PC-3 (cell line): Measurements from ENCODE around the gene C11orf71. TPM values are rescaled to one million over a fixed set of nuclear protein-coding genes. Genes with fewer than 3 reads are reported as not detected.

Experiments
- ATAC-seq: fragments of 200-7000 bp; cut with Tn5 transposase; 2 replicates; pipeline ENCODE4 v1.9.1; 2020; ENCODE audit warnings: mild to moderate bottlenecking, moderate library complexity
- BruUV-seq: library from RNA; stranded (reverse); fragments of 400-500 nt; replicated peaks from 2 replicates; lab custom pipeline; 2021; lab: Mats Ljungman, UMichigan
- CTCF ChIA-PET: fragments of 300-600 bp; sonication (Branson Sonifier 250); formaldehyde crosslinking; loops from one replicate; lab custom pipeline; 2022; ENCODE audit warnings: antibody characterized with exemption; lab: Charles Lee
- POLR2A ChIA-PET: fragments of 300-600 bp; sonication (Branson Sonifier 250); formaldehyde crosslinking; loops from one replicate; lab custom pipeline; 2022; ENCODE audit warnings: antibody characterized with exemption; ENCODE audit not compliant: unreplicated experiment; lab: Charles Lee
- DNase-seq: peaks from one replicate; pipeline ENCODE4 v3.0.0-alpha.2; 2015
- H2AFZ ChIP-seq: fragments of 300-600 bp; sonication (generic); 2 replicates; pipeline ENCODE4 v1.6.0; 2016; ENCODE audit warnings: antibody characterized with exemption, low read length
- H3F3A ChIP-seq: fragments of 300-600 bp; sonication (generic); one replicate; pipeline ENCODE4 v1.6.0; 2017; ENCODE audit warnings: antibody characterized with exemption, low read length, control low read depth, mild to moderate bottlenecking; ENCODE audit not compliant: unreplicated experiment
- H3K27ac ChIP-seq: fragments of 300-600 bp; sonication (generic); 2 replicates; pipeline ENCODE4 v1.5.1; 2016; ENCODE audit warnings: mild to moderate bottlenecking, low read length
- H3K27me3 ChIP-seq: fragments of 300-600 bp; sonication (generic); 2 replicates; pipeline ENCODE4 v1.6.1; 2016; ENCODE audit warnings: low read length, mixed read lengths
- H3K36me3 ChIP-seq: fragments of 300-600 bp; sonication (generic); 2 replicates; pipeline ENCODE4 v1.6.1; 2016; ENCODE audit warnings: low read depth, mixed run types, low read length, mixed read lengths
- H3K4me1 ChIP-seq: fragments of 300-600 bp; sonication (generic); 2 replicates; pipeline ENCODE4 v1.5.1; 2016; ENCODE audit warnings: low read length; ENCODE audit not compliant: insufficient read depth
- H3K4me2 ChIP-seq: fragments of 300-600 bp; sonication (generic); 2 replicates; pipeline ENCODE4 v1.6.0; 2016; ENCODE audit warnings: low read length
- H3K4me3 ChIP-seq: fragments of 300-600 bp; sonication (generic); 2 replicates; pipeline ENCODE4 v1.5.1; 2016; ENCODE audit warnings: mild to moderate bottlenecking, low read length, mixed read lengths
- H3K79me2 ChIP-seq: fragments of 300-600 bp; sonication (generic); 2 replicates; pipeline ENCODE4 v1.6.1; 2017; ENCODE audit warnings: low read length, mixed read lengths
- H3K9ac ChIP-seq: fragments of 300-600 bp; sonication (generic); 2 replicates; pipeline ENCODE4 v1.6.0; 2016; ENCODE audit warnings: mild to moderate bottlenecking, low read length
- H3K9me2 ChIP-seq: fragments of 300-600 bp; sonication (generic); replicated peaks from 2 replicates; pipeline ENCODE4 v1.6.1; 2016; ENCODE audit warnings: mixed run types, low read length, mixed read lengths
- H3K9me3 ChIP-seq: fragments of 300-600 bp; sonication (generic); 2 replicates; pipeline ENCODE4 v1.6.1; 2016; ENCODE audit warnings: low read length, mixed read lengths
- H4K20me1 ChIP-seq: fragments of 300-600 bp; sonication (generic); 2 replicates; pipeline ENCODE4 v1.6.1; 2016; ENCODE audit warnings: low read length, mixed read lengths
- EZH2 ChIP-seq: fragments of 300-600 bp; sonication (generic); IDR thresholded peaks from one replicate; pipeline ENCODE4 v1.6.1; 2017; ENCODE audit warnings: antibody characterized with exemption, mild to moderate bottlenecking, low read length; ENCODE audit not compliant: unreplicated experiment
- EZH2phosphoT487 ChIP-seq: fragments of 300-600 bp; sonication (generic); IDR thresholded peaks from 2 replicates; pipeline ENCODE4 v1.6.1; 2018; ENCODE audit warnings: mild to moderate bottlenecking, antibody characterized with exemption, low read length, borderline replicate concordance
- intact Hi-C: fragments of 100-400 bp; cut with micrococcal nuclease; formaldehyde crosslinking; loops from 2 replicates; pipeline ENCODE4 v1.9.0; 2023
- total RNA-seq: library from RNA; depleted of rRNA; stranded (reverse); fragments of >200 nt; gene quantifications from 2 replicates; pipeline ENCODE4 v1.2.3, GENCODE V29; 2014
- TF ChIP-seq, protein P1 (sequence below): fragments of 300-600 bp; sonication (generic); conservative IDR thresholded peaks from 2 replicates; pipeline ENCODE4 v1.5.1; 2017; ENCODE audit warnings: antibody characterized with exemption, low read depth, mild to moderate bottlenecking, low read length

C11orf71 gene
- total RNA-seq, 1 experiment from 2014 or later, result 8.1 TPM

DNA sequence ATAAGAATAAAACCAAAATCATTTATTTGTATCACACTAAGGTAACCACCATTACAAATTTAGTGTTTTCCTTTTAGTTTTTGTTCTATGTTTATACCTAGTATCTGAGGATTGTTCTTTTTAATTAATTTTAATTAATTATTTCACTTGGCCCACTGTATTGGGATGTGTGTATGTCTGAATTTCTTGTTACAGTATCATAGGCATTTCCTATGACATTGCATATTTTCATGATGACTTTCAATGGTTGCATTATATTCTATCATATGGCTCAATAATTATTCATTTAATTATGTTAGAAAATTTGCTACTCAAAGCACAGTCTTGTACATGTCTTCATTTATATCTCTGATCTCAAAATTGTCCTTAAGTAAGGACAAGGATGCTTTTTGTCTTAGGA, 41.0 kb downstream of the C11orf71 start:
- H3F3A ChIP-seq, result no peaks in the 10 kb centered on the region
- no peaks in the 10 kb centered on the region for H3K27me3 ChIP-seq
- H2AFZ ChIP-seq, result no peak overlapping the region
- peaks cover 5% of the 10 kb centered on the region; the same call in 1 of the 2 replicates for H3K4me1 ChIP-seq
- no peak overlapping the region for H3K9ac ChIP-seq
- no peaks in the 10 kb centered on the region for H3K36me3 ChIP-seq
- intact Hi-C loops, result no loop called here
- DNase-seq, result no peak
- no peaks in the 10 kb centered on the region for H3K79me2 ChIP-seq
- POLR2A ChIA-PET, result no interaction called here
- TF ChIP-seq, protein P1, sequence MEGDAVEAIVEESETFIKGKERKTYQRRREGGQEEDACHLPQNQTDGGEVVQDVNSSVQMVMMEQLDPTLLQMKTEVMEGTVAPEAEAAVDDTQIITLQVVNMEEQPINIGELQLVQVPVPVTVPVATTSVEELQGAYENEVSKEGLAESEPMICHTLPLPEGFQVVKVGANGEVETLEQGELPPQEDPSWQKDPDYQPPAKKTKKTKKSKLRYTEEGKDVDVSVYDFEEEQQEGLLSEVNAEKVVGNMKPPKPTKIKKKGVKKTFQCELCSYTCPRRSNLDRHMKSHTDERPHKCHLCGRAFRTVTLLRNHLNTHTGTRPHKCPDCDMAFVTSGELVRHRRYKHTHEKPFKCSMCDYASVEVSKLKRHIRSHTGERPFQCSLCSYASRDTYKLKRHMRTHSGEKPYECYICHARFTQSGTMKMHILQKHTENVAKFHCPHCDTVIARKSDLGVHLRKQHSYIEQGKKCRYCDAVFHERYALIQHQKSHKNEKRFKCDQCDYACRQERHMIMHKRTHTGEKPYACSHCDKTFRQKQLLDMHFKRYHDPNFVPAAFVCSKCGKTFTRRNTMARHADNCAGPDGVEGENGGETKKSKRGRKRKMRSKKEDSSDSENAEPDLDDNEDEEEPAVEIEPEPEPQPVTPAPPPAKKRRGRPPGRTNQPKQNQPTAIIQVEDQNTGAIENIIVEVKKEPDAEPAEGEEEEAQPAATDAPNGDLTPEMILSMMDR, result no peak
- TF ChIP-seq EZH2phosphoT487, result no peak
- TF ChIP-seq EZH2, result no peak
- no peaks in the 10 kb centered on the region for H4K20me1 ChIP-seq
- CTCF ChIA-PET, result no interaction called here
- no peaks in the 10 kb centered on the region for H3K9me3 ChIP-seq
- BruUV-seq, result no TSS peak
- H3K4me2 ChIP-seq, result no peak overlapping the region
- H3K4me3 ChIP-seq, result no peak overlapping the region
- H3K9me2 ChIP-seq, result no peaks in the 10 kb centered on the region
- H3K27ac ChIP-seq, result no peak overlapping the region
- ATAC-seq, result no peak

DNA sequence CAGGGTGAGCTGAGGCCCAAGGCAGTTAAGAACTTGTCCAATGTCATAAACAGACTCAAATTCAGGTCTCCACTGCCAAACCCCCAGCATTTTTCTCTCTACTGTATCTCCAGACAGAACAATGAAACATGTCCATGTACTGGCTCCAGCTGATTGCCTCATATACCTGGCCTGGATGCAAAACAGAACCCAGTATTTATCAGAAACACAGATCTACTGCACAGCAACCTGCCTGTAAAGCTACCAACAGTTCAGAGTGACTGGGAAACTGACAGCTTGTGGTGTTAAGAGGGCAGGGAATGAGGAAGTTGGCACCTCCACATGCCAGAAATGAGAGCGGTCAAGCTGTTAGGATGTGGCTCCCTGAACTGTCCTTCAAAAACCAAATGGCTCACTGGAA, 41.6 kb downstream of the C11orf71 start:
- Histone ChIP-seq H4K20me1 (no peaks in the 10 kb centered on the region), H2AFZ (no peak overlapping the region), H3K9ac (no peak overlapping the region), H3K4me3 (no peak overlapping the region), H3K4me1 (peaks cover 10% of the 10 kb centered on the region), H3K27me3 (no peaks in the 10 kb centered on the region), H3K27ac (no peak overlapping the region), H3K9me2 (no peaks in the 10 kb centered on the region), H3K9me3 (no peaks in the 10 kb centered on the region), H3F3A (no peaks in the 10 kb centered on the region), H3K79me2 (no peaks in the 10 kb centered on the region), H3K4me2 (no peak overlapping the region), H3K36me3 (no peaks in the 10 kb centered on the region)
- ChIA-PET CTCF (no interaction called here), POLR2A (no interaction called here)
- DNase-seq (no peak), ATAC-seq (no peak)
- intact Hi-C loops, result no loop called here
- TF ChIP-seq EZH2phosphoT487, result no peak
- no peak for TF ChIP-seq EZH2
- TF ChIP-seq, protein P1, result no peak
- BruUV-seq, result no TSS peak

DNA sequence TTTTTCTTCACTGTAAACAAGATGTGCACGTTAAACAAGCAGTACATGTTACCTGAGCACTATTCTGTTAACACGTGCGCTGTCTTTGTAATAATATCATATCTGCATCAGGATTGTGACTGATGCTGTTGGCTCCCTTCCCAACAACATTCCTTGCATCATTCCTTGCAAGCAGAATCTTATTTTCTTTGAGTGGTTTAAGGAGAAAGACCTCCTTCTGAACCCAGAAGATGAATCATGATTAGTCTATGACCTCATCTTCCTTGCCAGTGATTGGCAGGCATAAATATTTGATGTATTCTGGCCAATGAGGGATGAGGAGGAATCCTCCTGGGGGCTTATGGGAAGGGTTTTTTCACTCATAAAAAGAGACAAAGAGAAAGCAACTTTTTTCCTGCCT, 46.2 kb downstream of the C11orf71 start:
- no peaks in the 10 kb centered on the region for H3K27me3 ChIP-seq
- BruUV-seq, result no TSS peak
- peak; percentile 35; the same call in 1 of the 2 replicates for ATAC-seq
- peak; percentile 96 for DNase-seq
- H3F3A ChIP-seq, result no peaks in the 10 kb centered on the region
- no peaks in the 10 kb centered on the region for H3K9me2 ChIP-seq
- H3K4me2 ChIP-seq, result 0 out of 2 replicates have a peak overlapping the region, but pooled peaks have one; percentile 5
- H3K36me3 ChIP-seq, result no peaks in the 10 kb centered on the region
- H3K9me3 ChIP-seq, result no peaks in the 10 kb centered on the region
- no peak overlapping the region for H3K27ac ChIP-seq
- no peak overlapping the region for H3K4me3 ChIP-seq
- ChIA-PET CTCF (no interaction called here), POLR2A (no interaction called here)
- H3K9ac ChIP-seq, result no peak overlapping the region
- no peak overlapping the region for H2AFZ ChIP-seq
- intact Hi-C loops, result no loop called here
- no peaks in the 10 kb centered on the region for H3K79me2 ChIP-seq
- no peaks in the 10 kb centered on the region for H4K20me1 ChIP-seq
- TF ChIP-seq EZH2phosphoT487 (no peak), EZH2 (no peak)
- TF ChIP-seq, protein P1, result no peak
- peaks cover 19% of the 10 kb centered on the region for H3K4me1 ChIP-seq
